ENCODE measurements around the gene TEX19. TPM values are rescaled to one million over a fixed set of nuclear protein-coding genes. Genes with fewer than 3 reads are reported as not detected.

TEX19 gene
- total and polyA plus RNA-seq, 9 of the 15 experiments (the other 6 are each of a cell fraction or from before 2014, with no cell fraction given) = 0.10 to 4.9 (median 1.9) TPM

GRCh38 chr17:82322526-82323453 is 36.3 kb upstream of the TEX19 start:
- Histone ChIP-seq H4K20me1 (replicated peaks; ENCODE audit: control insufficient read depth, insufficient read depth, low read length) (no peaks in the 10 kb centered on the region), H3K4me2 (ENCODE audit: insufficient read depth, low read length) (peak overlapping the region; percentile 25; the same call in 1 of the 2 replicates), H3K9me3 (replicated peaks; ENCODE audit: control insufficient read depth, insufficient read depth, low read depth, low read length) (peaks cover 10% of the 10 kb centered on the region), H3K79me2 (ENCODE audit: control insufficient read depth, insufficient read depth, low read length) (no peaks in the 10 kb centered on the region), H3K27ac (ENCODE audit: extremely low read depth, low read depth, low read length) (no peak overlapping the region), H3K9me1 (ENCODE audit: control insufficient read depth, insufficient read depth, low read length) (no peaks in the 10 kb centered on the region), H3K36me3 (ENCODE audit: control insufficient read depth, insufficient read depth, low read length) (no peaks in the 10 kb centered on the region), H2AFZ (ENCODE audit: low read depth, low read length) (peak overlapping the region; percentile 24; the same call in 1 of the 2 replicates), H3K4me1 (replicated peaks in 1 of 2; ENCODE audit: control insufficient read depth in 2 of 2, insufficient read depth in 2 of 2, low read length in 2 of 2) (peaks cover 49 to 98% of the 10 kb centered on the region in 2 experiments), H3K4me3 (no peak overlapping the region), H3K9ac (ENCODE audit: insufficient read depth in 1 of 2, low read depth in 2 of 2, low read length in 2 of 2) (peak overlapping the region in 1 of 2 experiments; percentile 83; a peak in 3 of 4 replicates), H3K27me3 (ENCODE audit: control insufficient read depth in 2 of 2, insufficient read depth in 2 of 2, low read length in 2 of 2) (no peaks in the 10 kb centered on the region)
- ATAC-seq (no peak), FAIRE-seq (no peak), DNase-seq (ENCODE audit: extremely low read depth in 1 of 4, low spot score in 3 of 4) (no peak)
- TF ChIP-seq CEBPG (CRISPR knock-in tag; IDR thresholded peaks at IDR 0.05) = no peak
- TF ChIP-seq CEBPG (tag; conservative IDR thresholded peaks at IDR 0.05 in 1 of 2, IDR thresholded peaks at IDR 0.05 in 1 of 2) = no peak
- no peak for TF ChIP-seq CREB5 (CRISPR knock-in tag; IDR thresholded peaks at IDR 0.05)
- 0 out of 2 replicates have a peak, but pooled peaks have one; percentile 26 for TF ChIP-seq ZNF395 (CRISPR knock-in tag; IDR thresholded peaks at IDR 0.05)
- in situ Hi-C loops (cut with MboI) (no loop called here), intact Hi-C loops (cut with micrococcal nuclease) (no loop called here)
- ChIA-PET POLR2A (interaction anchor here (1.0 to 1.1 kb wide), 2 partner anchors 10 to 222 kb away, joined by 3 to 4 read pairs; no protein-coding TSS in a partner anchor), CTCF (ENCODE audit: low intra/inter-chr PET ratio) (interaction anchor here (1.0 kb wide), 1 partner anchor 89 kb away, joined by 3 read pairs; no protein-coding TSS in a partner anchor)
- WGBS (ENCODE audit: insufficient coverage, low coverage, missing lambda C conversion rate) = 52% methylated on average over 22 of the region's 28 CpGs
- no TSS peak for BruUV-seq (replicated peaks)
